HL-60 (cell line): ENCODE measurements around the gene COL4A2.

ENCODE experiments used
- GABPA ChIP-seq: IDR thresholded peaks from 2 replicates; pipeline ENCODE4 v1.6.1; 2012; ENCODE audit warnings: low read depth
- POLR2AphosphoS5 ChIP-seq: IDR thresholded peaks from 2 replicates; pipeline ENCODE4 v1.6.1; 2012; ENCODE audit warnings: low read depth
- TF ChIP-seq, protein P1 (sequence below): IDR thresholded peaks from one replicate; pipeline ENCODE4 v1.5.1; 2011; ENCODE audit warnings: low read length, control low read depth, inconsistent platforms; ENCODE audit not compliant: insufficient read depth
- TF ChIP-seq, protein P2 (sequence below): IDR thresholded peaks from 2 replicates; pipeline ENCODE4 v1.6.1; 2012; ENCODE audit warnings: low read depth; ENCODE audit not compliant: insufficient replicate concordance

DNA sequence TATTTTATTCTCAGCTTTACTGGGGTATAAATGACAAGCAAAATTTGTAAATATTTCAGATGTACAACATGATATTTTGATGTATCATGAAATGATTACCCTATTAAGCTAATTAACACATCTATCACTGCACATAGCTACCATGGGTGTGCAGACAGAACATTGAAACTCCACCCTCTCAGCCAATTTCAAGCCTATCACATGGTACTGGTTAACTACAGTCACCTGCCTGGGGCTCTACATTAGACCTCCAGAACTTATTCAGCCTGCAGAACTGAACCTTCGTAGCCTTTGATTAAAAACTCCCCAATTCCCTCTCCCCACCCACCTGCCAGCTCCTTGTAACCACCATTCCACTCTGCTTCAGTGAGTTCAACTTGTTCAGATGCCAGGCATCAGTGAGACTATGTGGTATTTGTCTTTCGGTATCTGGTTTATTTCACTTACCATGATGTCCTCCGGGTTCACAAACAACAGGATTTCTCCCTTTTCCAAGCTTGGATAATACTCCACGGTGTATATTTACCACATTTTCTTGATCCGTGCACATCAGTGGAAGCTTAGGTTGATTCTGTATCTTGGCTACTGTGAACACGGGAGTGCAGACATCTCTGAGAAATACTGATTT is 235.2 kb downstream of the COL4A2 start:
- TF ChIP-seq, protein P1, sequence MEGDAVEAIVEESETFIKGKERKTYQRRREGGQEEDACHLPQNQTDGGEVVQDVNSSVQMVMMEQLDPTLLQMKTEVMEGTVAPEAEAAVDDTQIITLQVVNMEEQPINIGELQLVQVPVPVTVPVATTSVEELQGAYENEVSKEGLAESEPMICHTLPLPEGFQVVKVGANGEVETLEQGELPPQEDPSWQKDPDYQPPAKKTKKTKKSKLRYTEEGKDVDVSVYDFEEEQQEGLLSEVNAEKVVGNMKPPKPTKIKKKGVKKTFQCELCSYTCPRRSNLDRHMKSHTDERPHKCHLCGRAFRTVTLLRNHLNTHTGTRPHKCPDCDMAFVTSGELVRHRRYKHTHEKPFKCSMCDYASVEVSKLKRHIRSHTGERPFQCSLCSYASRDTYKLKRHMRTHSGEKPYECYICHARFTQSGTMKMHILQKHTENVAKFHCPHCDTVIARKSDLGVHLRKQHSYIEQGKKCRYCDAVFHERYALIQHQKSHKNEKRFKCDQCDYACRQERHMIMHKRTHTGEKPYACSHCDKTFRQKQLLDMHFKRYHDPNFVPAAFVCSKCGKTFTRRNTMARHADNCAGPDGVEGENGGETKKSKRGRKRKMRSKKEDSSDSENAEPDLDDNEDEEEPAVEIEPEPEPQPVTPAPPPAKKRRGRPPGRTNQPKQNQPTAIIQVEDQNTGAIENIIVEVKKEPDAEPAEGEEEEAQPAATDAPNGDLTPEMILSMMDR = no peak
- TF ChIP-seq POLR2AphosphoS5 = no peak
- TF ChIP-seq GABPA = no peak
- TF ChIP-seq, protein P2, sequence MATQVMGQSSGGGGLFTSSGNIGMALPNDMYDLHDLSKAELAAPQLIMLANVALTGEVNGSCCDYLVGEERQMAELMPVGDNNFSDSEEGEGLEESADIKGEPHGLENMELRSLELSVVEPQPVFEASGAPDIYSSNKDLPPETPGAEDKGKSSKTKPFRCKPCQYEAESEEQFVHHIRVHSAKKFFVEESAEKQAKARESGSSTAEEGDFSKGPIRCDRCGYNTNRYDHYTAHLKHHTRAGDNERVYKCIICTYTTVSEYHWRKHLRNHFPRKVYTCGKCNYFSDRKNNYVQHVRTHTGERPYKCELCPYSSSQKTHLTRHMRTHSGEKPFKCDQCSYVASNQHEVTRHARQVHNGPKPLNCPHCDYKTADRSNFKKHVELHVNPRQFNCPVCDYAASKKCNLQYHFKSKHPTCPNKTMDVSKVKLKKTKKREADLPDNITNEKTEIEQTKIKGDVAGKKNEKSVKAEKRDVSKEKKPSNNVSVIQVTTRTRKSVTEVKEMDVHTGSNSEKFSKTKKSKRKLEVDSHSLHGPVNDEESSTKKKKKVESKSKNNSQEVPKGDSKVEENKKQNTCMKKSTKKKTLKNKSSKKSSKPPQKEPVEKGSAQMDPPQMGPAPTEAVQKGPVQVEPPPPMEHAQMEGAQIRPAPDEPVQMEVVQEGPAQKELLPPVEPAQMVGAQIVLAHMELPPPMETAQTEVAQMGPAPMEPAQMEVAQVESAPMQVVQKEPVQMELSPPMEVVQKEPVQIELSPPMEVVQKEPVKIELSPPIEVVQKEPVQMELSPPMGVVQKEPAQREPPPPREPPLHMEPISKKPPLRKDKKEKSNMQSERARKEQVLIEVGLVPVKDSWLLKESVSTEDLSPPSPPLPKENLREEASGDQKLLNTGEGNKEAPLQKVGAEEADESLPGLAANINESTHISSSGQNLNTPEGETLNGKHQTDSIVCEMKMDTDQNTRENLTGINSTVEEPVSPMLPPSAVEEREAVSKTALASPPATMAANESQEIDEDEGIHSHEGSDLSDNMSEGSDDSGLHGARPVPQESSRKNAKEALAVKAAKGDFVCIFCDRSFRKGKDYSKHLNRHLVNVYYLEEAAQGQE = no peak
